GM12891 (cell line): ENCODE measurements around the gene DDIT4L.
"Not testable (repeated sequence)": the region's sequence is repeated elsewhere in the genome, so short reads cannot be mapped to it uniquely, and the experiment has no call there.

Source experiments
- DNase-seq: peaks from one replicate; pipeline ENCODE4 v3.0.0; 2011; ENCODE audit warnings: low spot score; ENCODE audit not compliant: insufficient read length
- FAIRE-seq: peaks from 2 replicates; lab custom pipeline; 2011; peaks lifted over from hg19 to GRCh38; lab: Jason Lieb, UNC
- PAX5 ChIP-seq: IDR thresholded peaks from 2 replicates; pipeline ENCODE4 v1.6.1; 2011; ENCODE audit warnings: low read length, moderate library complexity, mild to moderate bottlenecking; ENCODE audit not compliant: insufficient read depth, severe bottlenecking
- POLR2A ChIP-seq: IDR thresholded peaks from 2 replicates; pipeline ENCODE4 v1.6.1; 2011; ENCODE audit warnings: low read depth, low read length, control low read depth
- POLR2AphosphoS5 ChIP-seq: IDR thresholded peaks from 2 replicates; pipeline ENCODE4 v1.6.1; 2011; ENCODE audit warnings: low read depth, low read length, control low read depth
- POU2F2 ChIP-seq: IDR thresholded peaks from 2 replicates; pipeline ENCODE4 v1.6.1; 2011; ENCODE audit warnings: low read depth, mild to moderate bottlenecking, control low read depth, low read length, moderate library complexity
- SPI1 ChIP-seq: IDR thresholded peaks from 2 replicates; pipeline ENCODE4 v1.6.1; 2011; ENCODE audit warnings: low read depth, low read length, control low read depth
- TAF1 ChIP-seq: IDR thresholded peaks from 2 replicates; pipeline ENCODE4 v1.6.1; 2011; ENCODE audit warnings: low read depth, low read length, control low read depth

Gene DDIT4L

GRCh38 chr4:100146756-100147155, 43.5 kb downstream of the DDIT4L start:
- DNase-seq (no peak), FAIRE-seq (no peak)
- TF ChIP-seq POLR2AphosphoS5 (no peak), SPI1 (no peak), POU2F2 (no peak), TAF1 (no peak), PAX5 (no peak), POLR2A (no peak)

GRCh38 chr4:100137320-100137719, 52.9 kb downstream of the DDIT4L start:
- not testable (repeated sequence) for DNase-seq, FAIRE-seq
